HepG2 (cell line): ENCODE data around the gene RRP9. TPM values are rescaled to one million over a fixed set of nuclear protein-coding genes. Genes with fewer than 3 reads are reported as not detected.

Experiments
- CCDC6 ChIP-seq: sonication (generic); formaldehyde crosslinking; IDR thresholded peaks from 2 replicates; pipeline ENCODE4 v1.8.1; 2022; ENCODE audit warnings: mild to moderate bottlenecking, missing genetic modification reagents, moderate library complexity
- ERF ChIP-seq: IDR thresholded peaks from 2 replicates; pipeline ENCODE4 v1.6.1; 2018; ENCODE audit warnings: missing biosample characterization, missing genetic modification reagents
- GABPB1 ChIP-seq: IDR thresholded peaks from 2 replicates; pipeline ENCODE4 v1.6.1; 2016; ENCODE audit warnings: mild to moderate bottlenecking, missing genetic modification reagents, moderate library complexity, missing compliant biosample characterization
- ISL2 ChIP-seq: sonication (generic); formaldehyde crosslinking; IDR thresholded peaks from 2 replicates; pipeline ENCODE4 v1.5.0; 2020; ENCODE audit warnings: missing genetic modification reagents
- KDM1A ChIP-seq: IDR thresholded peaks from 2 replicates; pipeline ENCODE4 v1.6.1; 2016; ENCODE audit warnings: missing compliant biosample characterization
- KDM5B ChIP-seq: sonication (generic); formaldehyde crosslinking; IDR thresholded peaks from 2 replicates; pipeline ENCODE4 v1.4.0; 2020; ENCODE audit warnings: missing genetic modification reagents, mild to moderate bottlenecking, borderline replicate concordance
- MAZ ChIP-seq, 2 experiments: sonication (generic) in 1 of 2; formaldehyde crosslinking in 1 of 2; IDR thresholded peaks; 2 replicates each; pipeline versions ENCODE4 v1.5.0 to v1.6.1; 2012 to 2020; ENCODE audit warnings: low read depth in 2 of 2, mild to moderate bottlenecking in 2 of 2, borderline replicate concordance in 1 of 2, improper control_type of control experiment in 1 of 2, low read length in 1 of 2, missing genetic modification reagents in 1 of 2, moderate library complexity in 1 of 2
- MED8 ChIP-seq: sonication (generic); formaldehyde crosslinking; IDR thresholded peaks from 2 replicates; pipeline ENCODE4 v1.8.1; 2023; ENCODE audit warnings: mild to moderate bottlenecking, missing genetic modification reagents; ENCODE audit not compliant: insufficient replicate concordance
- MTA1 ChIP-seq: sonication (generic); formaldehyde crosslinking; IDR thresholded peaks from 2 replicates; pipeline ENCODE4 v1.4.0; 2020; ENCODE audit warnings: missing genetic modification reagents, mild to moderate bottlenecking, borderline replicate concordance
- RORA ChIP-seq: sonication (generic); formaldehyde crosslinking; IDR thresholded peaks from 2 replicates; pipeline ENCODE4 v1.5.0; 2020; ENCODE audit warnings: mild to moderate bottlenecking, missing genetic modification reagents, moderate library complexity
- ZBTB14 ChIP-seq: sonication (generic); formaldehyde crosslinking; IDR thresholded peaks from 2 replicates; pipeline ENCODE4 v1.4.0; 2020; ENCODE audit warnings: missing genetic modification reagents
- ZBTB34 ChIP-seq: sonication (generic); formaldehyde crosslinking; IDR thresholded peaks from 2 replicates; pipeline ENCODE4 v1.8.0; 2022; ENCODE audit warnings: mild to moderate bottlenecking, missing genetic modification reagents
- ZNF510 ChIP-seq: sonication (generic); formaldehyde crosslinking; IDR thresholded peaks from 2 replicates; pipeline ENCODE4 v1.4.0; 2020; ENCODE audit warnings: low read depth, mild to moderate bottlenecking, missing genetic modification reagents
- ZNF768 ChIP-seq: sonication (generic); formaldehyde crosslinking; IDR thresholded peaks from 2 replicates; pipeline ENCODE4 v1.4.0; 2020; ENCODE audit warnings: missing genetic modification reagents
- polyA plus RNA-seq, 8 experiments: library from polyadenylated mRNA; depleted of rRNA in 3 of 8; stranded (reverse) in 7 of 8; unstranded in 1 of 8; fragments of >200 nt; fragmentation: Illumina TruSeq in 4 of 8; extraction: Trizol in 4 of 8; gene quantifications; 2 replicates each; pipeline versions ENCODE4 v1.2.1 to v1.2.3, GENCODE V29; 2011 to 2016; ENCODE audit warnings: low read depth in 4 of 8, missing spikeins in 1 of 8, mixed read lengths in 1 of 8; ENCODE audit not compliant: insufficient read depth in 1 of 8
- total RNA-seq, 5 experiments: library from RNA; depleted of rRNA; stranded (reverse); fragments of >200 nt; fragmentation: Illumina TruSeq; extraction: Trizol; gene quantifications; 2 replicates each; pipeline ENCODE4 v1.2.3, GENCODE V29; 2016; ENCODE audit warnings: low read depth in 1 of 5
- TF ChIP-seq, protein P1 (sequence below): sonication (generic); formaldehyde crosslinking; conservative IDR thresholded peaks from 2 replicates; pipeline ENCODE4 v1.4.0; 2020; ENCODE audit warnings: mild to moderate bottlenecking, missing genetic modification reagents, moderate library complexity
- TF ChIP-seq, protein P2 (sequence below): sonication (generic); formaldehyde crosslinking; IDR thresholded peaks from 2 replicates; pipeline ENCODE4 v1.5.0; 2020; ENCODE audit warnings: mild to moderate bottlenecking, missing genetic modification reagents

RRP9 gene
- total and polyA plus RNA-seq, 2 of the 13 experiments (the other 11 are each of a cell fraction or from before 2014, with no cell fraction given): 14.8 to 44.0 TPM

- TF ChIP-seq CCDC6 (0 out of 2 replicates have a peak, but pooled peaks have one; percentile 38), MED8 (CRISPR knock-in tag) (peak; percentile 36), MTA1 (CRISPR knock-in tag) (peak; percentile 40; the same call in 1 of the 2 replicates), ERF (CRISPR knock-in tag) (peak; percentile 4), RORA (CRISPR knock-in tag) (no peak), ISL2 (CRISPR knock-in tag) (peak; percentile 37; the same call in 1 of the 2 replicates), GABPB1 (peak; percentile 67), ZNF768 (CRISPR knock-in tag) (0 out of 2 replicates have a peak, but pooled peaks have one; percentile 14), ZBTB34 (CRISPR knock-in tag) (no peak), ZNF510 (CRISPR knock-in tag) (no peak), ZBTB14 (peak; percentile 63; the same call in 1 of the 2 replicates), KDM5B (no peak), MAZ (IDR thresholded peaks at IDR 0.05; ENCODE audit: borderline replicate concordance, low read depth, low read length) (peak; percentile 56; the same call in 1 of the 2 replicates), MAZ (CRISPR knock-in tag; IDR thresholded peaks at IDR 0.05; ENCODE audit: low read depth) (no peak; the same call in 1 of the 2 replicates), KDM1A (CRISPR knock-in tag) (no peak)
- TF ChIP-seq, protein P1, sequence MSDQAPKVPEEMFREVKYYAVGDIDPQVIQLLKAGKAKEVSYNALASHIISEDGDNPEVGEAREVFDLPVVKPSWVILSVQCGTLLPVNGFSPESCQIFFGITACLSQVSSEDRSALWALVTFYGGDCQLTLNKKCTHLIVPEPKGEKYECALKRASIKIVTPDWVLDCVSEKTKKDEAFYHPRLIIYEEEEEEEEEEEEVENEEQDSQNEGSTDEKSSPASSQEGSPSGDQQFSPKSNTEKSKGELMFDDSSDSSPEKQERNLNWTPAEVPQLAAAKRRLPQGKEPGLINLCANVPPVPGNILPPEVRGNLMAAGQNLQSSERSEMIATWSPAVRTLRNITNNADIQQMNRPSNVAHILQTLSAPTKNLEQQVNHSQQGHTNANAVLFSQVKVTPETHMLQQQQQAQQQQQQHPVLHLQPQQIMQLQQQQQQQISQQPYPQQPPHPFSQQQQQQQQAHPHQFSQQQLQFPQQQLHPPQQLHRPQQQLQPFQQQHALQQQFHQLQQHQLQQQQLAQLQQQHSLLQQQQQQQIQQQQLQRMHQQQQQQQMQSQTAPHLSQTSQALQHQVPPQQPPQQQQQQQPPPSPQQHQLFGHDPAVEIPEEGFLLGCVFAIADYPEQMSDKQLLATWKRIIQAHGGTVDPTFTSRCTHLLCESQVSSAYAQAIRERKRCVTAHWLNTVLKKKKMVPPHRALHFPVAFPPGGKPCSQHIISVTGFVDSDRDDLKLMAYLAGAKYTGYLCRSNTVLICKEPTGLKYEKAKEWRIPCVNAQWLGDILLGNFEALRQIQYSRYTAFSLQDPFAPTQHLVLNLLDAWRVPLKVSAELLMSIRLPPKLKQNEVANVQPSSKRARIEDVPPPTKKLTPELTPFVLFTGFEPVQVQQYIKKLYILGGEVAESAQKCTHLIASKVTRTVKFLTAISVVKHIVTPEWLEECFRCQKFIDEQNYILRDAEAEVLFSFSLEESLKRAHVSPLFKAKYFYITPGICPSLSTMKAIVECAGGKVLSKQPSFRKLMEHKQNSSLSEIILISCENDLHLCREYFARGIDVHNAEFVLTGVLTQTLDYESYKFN (CRISPR knock-in tag): 0 out of 2 replicates have a peak, but pooled peaks have one; percentile 22
- TF ChIP-seq, protein P2, sequence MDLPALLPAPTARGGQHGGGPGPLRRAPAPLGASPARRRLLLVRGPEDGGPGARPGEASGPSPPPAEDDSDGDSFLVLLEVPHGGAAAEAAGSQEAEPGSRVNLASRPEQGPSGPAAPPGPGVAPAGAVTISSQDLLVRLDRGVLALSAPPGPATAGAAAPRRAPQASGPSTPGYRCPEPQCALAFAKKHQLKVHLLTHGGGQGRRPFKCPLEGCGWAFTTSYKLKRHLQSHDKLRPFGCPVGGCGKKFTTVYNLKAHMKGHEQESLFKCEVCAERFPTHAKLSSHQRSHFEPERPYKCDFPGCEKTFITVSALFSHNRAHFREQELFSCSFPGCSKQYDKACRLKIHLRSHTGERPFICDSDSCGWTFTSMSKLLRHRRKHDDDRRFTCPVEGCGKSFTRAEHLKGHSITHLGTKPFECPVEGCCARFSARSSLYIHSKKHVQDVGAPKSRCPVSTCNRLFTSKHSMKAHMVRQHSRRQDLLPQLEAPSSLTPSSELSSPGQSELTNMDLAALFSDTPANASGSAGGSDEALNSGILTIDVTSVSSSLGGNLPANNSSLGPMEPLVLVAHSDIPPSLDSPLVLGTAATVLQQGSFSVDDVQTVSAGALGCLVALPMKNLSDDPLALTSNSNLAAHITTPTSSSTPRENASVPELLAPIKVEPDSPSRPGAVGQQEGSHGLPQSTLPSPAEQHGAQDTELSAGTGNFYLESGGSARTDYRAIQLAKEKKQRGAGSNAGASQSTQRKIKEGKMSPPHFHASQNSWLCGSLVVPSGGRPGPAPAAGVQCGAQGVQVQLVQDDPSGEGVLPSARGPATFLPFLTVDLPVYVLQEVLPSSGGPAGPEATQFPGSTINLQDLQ (CRISPR knock-in tag): peak; percentile 32; the same call in 1 of the 2 replicates
These were observed 33.5 kb upstream of the RRP9 start, which contains the start of gene ABHD14A (continued) for GRCh38 chr3:51974963-51975851.
